Measurements from ENCODE around the gene GJA3. TPM values are rescaled to one million over a fixed set of nuclear protein-coding genes. Genes with fewer than 3 reads are reported as not detected.

The GJA3 gene
- total RNA-seq, 1 experiment from 2014 or later, result 0.92 TPM

GRCh38 chr13:20192836-20193161, 31.9 kb upstream of the GJA3 start, which contains the start of gene GJB2:
GJB2 (minus strand) TSS chr13:20192938; CDS start chr13:20189581, 3,357 bp downstream.
- no CpG with 5 or more reads among the region's 39 CpGs for WGBS (ENCODE audit: extremely low coverage, insufficient read length, low lambda C conversion rate)
- H4K20me1 ChIP-seq (ENCODE audit: control insufficient read depth, insufficient read depth, insufficient read length), result peaks cover 2% of the 10 kb centered on the region
- no peaks in the 10 kb centered on the region for H3K4me1 ChIP-seq (ENCODE audit: insufficient read depth, low read length)
- Mint-ChIP-seq H3K4me1 (peaks cover 11 to 25% of the 10 kb centered on the region in 2 experiments), H3K4me3 (peak within 1 kb of the TSS; percentile 58 to 77), H3K27me3 (ENCODE audit: low read depth) (peaks cover 96% of the 10 kb centered on the region), H3K36me3 (ENCODE audit: insufficient read depth in 1 of 3, low read depth in 3 of 3) (no peaks in the 10 kb centered on the region), H3K27ac (no peak within 1 kb of the TSS), H3K9me3 (0 out of 5 replicates have a peak, but pooled peaks cover 0 to 2% of the 10 kb centered on the region in 2 experiments)
- DNase-seq, result no peak
- no peak within 1 kb of the TSS for H3K56ac ChIP-seq (ENCODE audit: insufficient read length, low read depth, low read length)
- H3K4me2 ChIP-seq (ENCODE audit: insufficient read depth, insufficient read length, low read length), result peak within 1 kb of the TSS; percentile 55
- H3K9me3 ChIP-seq (ENCODE audit: control insufficient read depth, low read depth, low read length), result no peaks in the 10 kb centered on the region
- H4K5ac ChIP-seq (ENCODE audit: insufficient read length, low read depth, low read length), result no peak within 1 kb of the TSS
- H2BK120ac ChIP-seq (ENCODE audit: low read depth, low read length, poor library complexity, severe bottlenecking), result no peak within 1 kb of the TSS
- no peak within 1 kb of the TSS for H4K91ac ChIP-seq (ENCODE audit: insufficient read length, low read depth, low read length)
- TF ChIP-seq, protein P1, sequence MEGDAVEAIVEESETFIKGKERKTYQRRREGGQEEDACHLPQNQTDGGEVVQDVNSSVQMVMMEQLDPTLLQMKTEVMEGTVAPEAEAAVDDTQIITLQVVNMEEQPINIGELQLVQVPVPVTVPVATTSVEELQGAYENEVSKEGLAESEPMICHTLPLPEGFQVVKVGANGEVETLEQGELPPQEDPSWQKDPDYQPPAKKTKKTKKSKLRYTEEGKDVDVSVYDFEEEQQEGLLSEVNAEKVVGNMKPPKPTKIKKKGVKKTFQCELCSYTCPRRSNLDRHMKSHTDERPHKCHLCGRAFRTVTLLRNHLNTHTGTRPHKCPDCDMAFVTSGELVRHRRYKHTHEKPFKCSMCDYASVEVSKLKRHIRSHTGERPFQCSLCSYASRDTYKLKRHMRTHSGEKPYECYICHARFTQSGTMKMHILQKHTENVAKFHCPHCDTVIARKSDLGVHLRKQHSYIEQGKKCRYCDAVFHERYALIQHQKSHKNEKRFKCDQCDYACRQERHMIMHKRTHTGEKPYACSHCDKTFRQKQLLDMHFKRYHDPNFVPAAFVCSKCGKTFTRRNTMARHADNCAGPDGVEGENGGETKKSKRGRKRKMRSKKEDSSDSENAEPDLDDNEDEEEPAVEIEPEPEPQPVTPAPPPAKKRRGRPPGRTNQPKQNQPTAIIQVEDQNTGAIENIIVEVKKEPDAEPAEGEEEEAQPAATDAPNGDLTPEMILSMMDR (conservative IDR thresholded peaks at IDR 0.05), result no peak
- H3K4ac ChIP-seq (ENCODE audit: low read depth, low read length), result no peak within 1 kb of the TSS
- H3K79me2 ChIP-seq (ENCODE audit: insufficient read depth, low read length), result no peaks in the 10 kb centered on the region
- no peak within 1 kb of the TSS; the same call in 1 of the 2 replicates for H3K14ac ChIP-seq (ENCODE audit: insufficient read depth, low read length)
- H4K8ac ChIP-seq (replicated peaks; ENCODE audit: insufficient read length, low read depth, low read length), result no peak within 1 kb of the TSS
- H2BK5ac ChIP-seq (ENCODE audit: insufficient read length, low read length), result no peak within 1 kb of the TSS
- H3K9ac ChIP-seq (ENCODE audit: extremely low read depth, insufficient read length, low read length), result no peak within 1 kb of the TSS
- peaks cover 51% of the 10 kb centered on the region for H3K27me3 ChIP-seq (ENCODE audit: insufficient read depth, low read length)
- no peak within 1 kb of the TSS for H2BK20ac ChIP-seq (ENCODE audit: low read depth, low read length, poor library complexity, severe bottlenecking)
- H3T11ph ChIP-seq (ENCODE audit: low read length), result no peak within 1 kb of the TSS
- H2BK15ac ChIP-seq (ENCODE audit: low read depth, low read length), result no peak within 1 kb of the TSS
- no peak within 1 kb of the TSS for H2AK5ac ChIP-seq (ENCODE audit: insufficient read length, low read length)
- no peak within 1 kb of the TSS for H2AFZ ChIP-seq (ENCODE audit: low read length)
- H3K23ac ChIP-seq (ENCODE audit: insufficient read length, low read depth, low read length), result no peak within 1 kb of the TSS
- no peak within 1 kb of the TSS for H3K27ac ChIP-seq (ENCODE audit: insufficient read length, low read depth, low read length)
- H2BK12ac ChIP-seq (ENCODE audit: insufficient read length, low read depth, low read length), result no peak within 1 kb of the TSS
- no peaks in the 10 kb centered on the region for H3K79me1 ChIP-seq (ENCODE audit: insufficient read depth, low read depth, low read length, poor library complexity, severe bottlenecking)
- H3K18ac ChIP-seq (ENCODE audit: insufficient read length, low read depth, low read length), result no peak within 1 kb of the TSS
- H3K23me2 ChIP-seq (ENCODE audit: insufficient read length, low read depth, low read length, poor library complexity, severe bottlenecking), result peaks cover 18% of the 10 kb centered on the region
